Coronary artery (tissue), 2 donors: ENCODE results near the gene SNX9.
"Not testable (repeated sequence)": the region's sequence is repeated elsewhere in the genome, so short reads cannot be mapped to it uniquely, and the experiment has no call there.

ENCODE experiments used
- DNase-seq: peaks from one replicate; pipeline ENCODE4 v3.0.0-alpha.2; 2017; ENCODE audit warnings: low spot score
- H3K27ac ChIP-seq, 2 donors: fragments of 200-600 bp; sonication (generic); one replicate each; pipeline ENCODE4 v1.5.1; 2016 to 2019
- H3K4me3 ChIP-seq: fragments of 200-600 bp; sonication (generic); 2 replicates; pipeline ENCODE4 v1.5.1; 2016; ENCODE audit warnings: mild to moderate bottlenecking, moderate library complexity
- CTCF ChIP-seq: fragments of 200-600 bp; sonication (generic); IDR thresholded peaks from one replicate; pipeline ENCODE4 v1.5.1; 2019; ENCODE audit warnings: antibody characterized with exemption

SNX9 gene

DNA sequence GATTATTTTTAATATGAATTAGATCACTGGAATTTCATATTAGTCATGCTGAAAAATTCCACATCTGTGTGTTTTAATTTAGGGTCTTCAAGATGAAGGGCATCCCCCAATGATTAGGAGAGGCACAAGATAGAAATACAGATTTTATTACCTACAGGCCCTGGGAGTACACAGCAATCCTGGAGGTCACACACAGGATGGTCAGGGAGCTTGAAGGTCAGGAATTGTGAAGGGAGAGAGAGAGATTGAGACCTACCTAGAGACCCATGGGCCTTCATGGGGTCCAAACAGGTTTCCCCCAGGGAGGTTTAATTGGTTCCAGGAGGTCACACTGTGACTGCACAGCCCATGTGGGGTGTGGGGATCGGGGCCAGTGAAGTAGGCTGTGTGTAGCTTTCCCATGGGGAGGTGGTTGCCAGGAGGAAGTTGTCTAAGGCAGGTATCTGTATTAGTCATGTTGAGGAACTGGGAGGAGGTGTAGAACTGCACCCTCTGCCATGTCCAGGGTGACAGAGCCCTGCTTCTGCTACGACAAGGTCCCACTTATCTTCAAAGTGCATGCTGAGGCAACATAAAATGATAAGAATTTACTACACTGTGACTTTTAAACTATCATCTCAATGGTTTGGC, 18.3 kb downstream of the SNX9 start:
- DNase-seq = no peak
- H3K27ac ChIP-seq = no peak overlapping the region
- no peak overlapping the region for H3K4me3 ChIP-seq
- no peak for TF ChIP-seq CTCF

DNA sequence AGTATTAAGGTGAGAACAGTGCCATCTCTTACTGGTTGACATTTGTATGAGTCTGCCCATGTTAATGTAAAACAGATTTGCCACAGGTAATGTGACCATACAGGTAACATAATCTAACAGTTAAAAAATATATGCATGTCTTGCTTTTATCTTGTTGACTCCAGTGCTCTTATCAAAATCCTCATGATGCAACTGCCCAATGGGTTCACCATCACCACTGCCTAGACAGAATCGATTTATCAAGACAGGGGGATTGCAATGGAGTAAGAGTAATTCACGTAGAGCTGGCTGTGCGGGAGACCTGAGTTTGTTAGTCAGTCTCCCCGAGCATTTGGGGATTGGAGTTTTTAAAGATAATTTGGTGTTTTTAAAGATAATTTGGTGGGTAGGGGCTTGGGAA, 19.2 kb downstream of the SNX9 start:
- Histone ChIP-seq H3K27ac (no peak overlapping the region), H3K4me3 (no peak overlapping the region)
- DNase-seq = no peak
- no peak for TF ChIP-seq CTCF

DNA sequence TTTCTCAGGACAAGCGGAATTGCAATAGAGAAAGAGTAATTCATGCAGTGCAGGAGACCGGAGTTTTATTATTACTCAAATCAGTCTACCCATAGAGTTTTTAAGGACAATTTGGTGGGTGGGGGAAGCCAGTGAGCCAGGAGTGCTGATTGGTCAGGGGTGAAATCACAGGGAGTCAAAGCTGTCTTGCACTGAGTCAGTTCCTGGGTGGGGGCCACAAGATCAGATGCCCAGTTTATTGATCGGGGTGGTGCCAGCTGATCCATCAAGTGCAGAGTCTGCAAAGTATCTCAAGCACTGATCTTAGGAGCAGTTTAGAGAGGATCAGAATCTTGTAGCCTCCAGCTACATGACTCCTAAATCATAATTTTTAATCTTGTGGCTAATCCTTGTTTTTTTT, 21.1 kb downstream of the SNX9 start:
- H3K27ac ChIP-seq, DNase-seq, H3K4me3 ChIP-seq: not testable (repeated sequence)

- Histone ChIP-seq H3K4me3 (no peak overlapping the region), H3K27ac (no peak overlapping the region)
These were observed 22.6 kb downstream of the SNX9 start for GRCh38 chr6:157845493-157846259.

DNA sequence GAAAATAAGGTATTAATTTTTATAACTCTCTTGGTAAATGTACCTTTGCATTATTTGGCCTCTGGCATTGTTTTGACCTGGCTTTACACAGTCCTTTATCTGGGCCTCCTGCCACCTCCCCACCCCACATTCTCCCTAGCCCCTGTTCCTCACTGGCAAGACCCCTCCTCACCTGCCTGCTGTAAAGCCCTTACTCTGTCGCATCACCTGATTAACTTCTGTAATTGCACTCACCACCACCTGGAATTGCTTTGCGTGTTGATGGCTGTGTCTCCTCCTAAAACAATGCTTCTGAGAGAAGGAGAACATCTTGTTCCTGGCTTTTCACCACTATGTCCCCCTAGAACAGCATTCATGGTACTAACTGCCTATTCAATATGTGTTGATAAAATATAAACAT, 24.8 kb downstream of the SNX9 start:
- DNase-seq = no peak
- Histone ChIP-seq H3K27ac (no peak overlapping the region), H3K4me3 (no peak overlapping the region)
- TF ChIP-seq CTCF = no peak

More at GRCh38 chr6:157845493-157846259, 22.6 kb downstream of the SNX9 start:
- TF ChIP-seq CTCF = no peak
- DNase-seq = no peak

DNA sequence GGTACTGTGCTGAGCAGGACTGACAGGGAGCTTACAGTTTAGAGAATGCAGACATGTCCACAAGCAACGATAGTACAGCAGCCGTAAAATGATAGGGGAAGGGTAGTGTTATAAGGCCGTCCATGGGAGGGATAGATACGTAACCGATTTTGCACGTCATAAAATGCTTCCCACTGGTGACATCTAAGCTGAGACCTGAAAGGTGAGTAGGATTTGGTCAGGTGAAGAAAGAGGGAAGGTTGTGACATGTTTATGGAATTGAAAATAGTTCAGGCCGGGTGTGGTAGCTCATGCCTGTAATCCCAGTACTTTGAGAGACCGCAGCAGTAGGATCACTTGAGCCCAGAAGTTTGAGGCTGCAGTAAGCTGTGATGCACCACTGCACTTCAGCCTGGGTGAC, 25.6 kb downstream of the SNX9 start:
- DNase-seq = no peak
- no peak for TF ChIP-seq CTCF
- Histone ChIP-seq H3K4me3 (no peak overlapping the region), H3K27ac (no peak overlapping the region)

DNA sequence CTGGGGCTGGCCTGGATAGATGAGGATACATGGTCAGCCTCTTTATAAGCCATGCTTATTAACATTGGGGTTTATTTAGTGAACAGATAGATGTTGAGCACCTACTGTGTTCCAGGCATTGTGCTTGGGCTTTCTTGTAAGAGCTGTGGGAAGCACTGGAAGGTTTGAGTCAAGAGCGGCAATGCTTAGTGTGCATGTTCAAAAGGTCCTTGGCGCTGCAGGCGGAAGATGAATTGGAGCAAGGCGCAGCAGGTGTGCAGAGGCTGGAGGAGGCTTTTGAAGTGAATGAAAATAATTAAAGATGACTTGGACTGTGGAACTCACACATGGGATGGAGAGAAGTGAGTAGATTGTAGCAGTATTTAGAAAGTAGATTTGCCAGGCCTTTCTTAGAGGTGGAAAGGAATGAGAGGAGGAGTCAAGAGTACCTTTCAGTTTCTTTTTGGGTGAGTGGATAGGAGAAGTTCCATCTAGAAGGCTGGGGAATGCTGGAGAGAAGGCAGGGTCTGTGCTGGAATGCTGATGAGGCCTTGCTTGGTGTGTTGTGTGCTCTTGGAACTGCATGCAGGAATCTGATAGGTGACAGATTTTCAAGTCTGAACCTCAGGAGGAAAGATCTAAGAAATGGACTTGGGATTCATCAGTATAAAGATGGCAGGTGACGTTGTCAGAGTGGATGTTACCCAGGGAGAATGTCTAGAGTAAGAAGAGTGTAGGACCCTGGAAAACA, 26.4 kb downstream of the SNX9 start:
- H3K4me3 ChIP-seq = no peak overlapping the region

More for the DNA sequence above, 26.4 kb downstream of the SNX9 start:
- no peak for DNase-seq
- TF ChIP-seq CTCF = no peak
- no peak overlapping the region for H3K27ac ChIP-seq
